ENCODE measurements around the gene SIRPG.

SIRPG gene

DNA sequence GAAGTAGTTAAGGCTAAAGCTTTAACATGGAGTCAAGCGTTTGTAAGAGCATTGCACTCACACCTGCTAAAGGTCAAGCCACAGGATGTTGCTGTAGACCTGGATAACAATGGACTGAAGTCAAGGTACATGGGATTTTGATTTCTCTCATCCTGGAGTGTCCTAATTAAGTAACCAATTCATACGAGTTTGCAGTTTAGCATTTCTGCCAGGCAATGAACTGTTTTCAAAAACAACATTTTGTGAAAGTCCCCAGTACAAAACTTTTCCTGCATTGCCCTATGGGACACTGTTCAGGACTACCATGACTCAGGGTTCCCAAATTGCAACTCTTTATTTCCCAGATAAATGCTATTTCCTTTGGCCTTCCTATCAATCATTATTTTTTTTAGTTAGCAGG, 20.4 kb downstream of the SIRPG start:
- Histone ChIP-seq H3K4me3 (ENCODE audit: control insufficient read depth in 1 of 7, extremely low read depth in 1 of 7, insufficient read depth in 4 of 7, low read depth in 2 of 7, low read length in 6 of 7) (no peak overlapping the region), H3K9me3 (ENCODE audit: control extremely low read depth in 1 of 5, control insufficient read depth in 4 of 5, insufficient read depth in 2 of 5, low read depth in 1 of 5, low read length in 4 of 5) (peaks cover 0 to 5% (median 0%) of the 10 kb centered on the region in 5 experiments), H3K4me1 (ENCODE audit: control extremely low read depth in 1 of 4, control insufficient read depth in 4 of 4, insufficient read depth in 4 of 4, low read length in 3 of 4) (no peaks in the 10 kb centered on the region), H3K27ac (ENCODE audit: insufficient read depth in 1 of 2, low read depth in 1 of 2, low read length in 2 of 2, poor library complexity in 1 of 2, severe bottlenecking in 2 of 2) (no peak overlapping the region), H3K36me3 (ENCODE audit: control insufficient read depth in 4 of 4, insufficient read depth in 4 of 4, low read length in 3 of 4) (no peaks in the 10 kb centered on the region), H3K27me3 (replicated peaks in 2 of 5; ENCODE audit: control insufficient read depth in 4 of 5, insufficient read depth in 5 of 5, low read length in 4 of 5) (peaks cover 0 to 63% (median 7%) of the 10 kb centered on the region in 5 experiments)
- ChIA-PET CTCF (interaction anchor here (1.0 kb wide), 1 partner anchor 130 kb away, joined by 3 read pairs; no protein-coding TSS in a partner anchor), POLR2A (no interaction called here)
- 86% methylated on average over 2 of the region's 2 CpGs for WGBS (ENCODE audit: insufficient coverage)
- DNase-seq = no peak

DNA sequence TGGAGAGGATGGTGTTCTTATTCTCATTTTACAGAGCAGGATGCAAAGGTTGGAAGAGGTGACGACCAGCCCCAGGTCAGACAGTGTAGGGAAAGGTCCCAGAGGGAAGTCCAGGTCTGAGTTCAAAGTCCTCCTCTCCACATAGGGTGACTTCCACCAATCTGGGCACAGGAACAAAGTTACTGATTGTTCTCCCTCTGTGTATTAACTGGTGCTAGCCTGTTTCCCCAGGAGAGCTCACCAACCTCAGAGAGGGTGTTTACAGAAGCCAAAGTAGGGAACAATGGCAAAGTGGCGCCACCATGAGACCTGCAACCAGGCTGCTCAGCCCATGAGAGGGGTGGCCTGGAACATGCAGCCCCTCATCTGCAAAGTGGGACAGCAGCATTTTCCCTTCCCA, 21.0 kb downstream of the SIRPG start:
- H3K27me3 ChIP-seq (replicated peaks in 2 of 5; ENCODE audit: control insufficient read depth in 4 of 5, insufficient read depth in 5 of 5, low read length in 4 of 5) = peaks cover 0 to 67% (median 9%) of the 10 kb centered on the region in 5 experiments
- H3K27ac ChIP-seq (ENCODE audit: insufficient read depth in 1 of 2, low read depth in 1 of 2, low read length in 2 of 2, poor library complexity in 1 of 2, severe bottlenecking in 2 of 2) = no peak overlapping the region
- peaks cover 0 to 4% (median 0%) of the 10 kb centered on the region in 5 experiments for H3K9me3 ChIP-seq (ENCODE audit: control extremely low read depth in 1 of 5, control insufficient read depth in 4 of 5, insufficient read depth in 2 of 5, low read depth in 1 of 5, low read length in 4 of 5)
- CTCF ChIA-PET = interaction anchor here (1.0 kb wide), 1 partner anchor 130 kb away, joined by 3 read pairs; no protein-coding TSS in a partner anchor
- H3K4me1 ChIP-seq (ENCODE audit: control extremely low read depth in 1 of 4, control insufficient read depth in 4 of 4, insufficient read depth in 4 of 4, low read length in 3 of 4) = no peaks in the 10 kb centered on the region
- no peak for DNase-seq
- POLR2A ChIA-PET = no interaction called here
- H3K36me3 ChIP-seq (ENCODE audit: control insufficient read depth in 4 of 4, insufficient read depth in 4 of 4, low read length in 3 of 4) = no peaks in the 10 kb centered on the region
- H3K4me3 ChIP-seq (ENCODE audit: control insufficient read depth in 1 of 7, extremely low read depth in 1 of 7, insufficient read depth in 4 of 7, low read depth in 2 of 7, low read length in 6 of 7) = no peak overlapping the region
- WGBS (ENCODE audit: insufficient coverage) = 76% methylated on average over 2 of the region's 2 CpGs

DNA sequence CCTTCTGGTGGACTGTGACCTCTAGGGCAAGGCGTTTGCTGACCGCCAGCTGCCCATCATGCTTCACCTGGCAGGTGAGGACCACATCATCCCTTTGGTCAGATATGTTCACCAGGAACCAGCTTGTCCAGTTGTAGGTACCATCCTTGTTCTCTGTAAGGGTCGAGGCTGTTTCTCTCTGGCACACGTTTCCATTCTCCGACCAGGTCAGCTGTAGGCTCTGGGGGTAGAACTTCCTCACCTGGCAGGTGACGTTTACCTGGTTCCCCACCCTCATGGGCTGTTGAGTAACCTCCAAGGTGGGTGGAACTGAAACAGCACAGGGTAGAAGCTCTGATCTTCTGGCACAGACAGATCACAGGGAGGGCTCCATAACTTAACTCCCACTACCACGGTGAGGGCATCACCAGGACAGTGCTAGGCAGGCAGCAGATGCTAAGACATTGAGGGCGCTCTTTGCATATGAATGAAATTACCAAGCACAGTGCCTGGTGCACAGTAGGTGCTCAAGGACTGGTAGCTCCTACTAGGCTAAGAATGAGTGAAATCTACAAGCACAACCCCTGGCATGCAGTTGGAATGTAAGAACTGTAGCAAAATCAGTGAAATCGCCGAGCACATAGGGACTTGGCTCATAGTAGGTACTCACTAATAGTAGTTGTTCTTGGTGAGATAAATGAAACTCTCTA, 22.1 kb downstream of the SIRPG start:
- ChIA-PET POLR2A (no interaction called here), CTCF (interaction anchor here (1.4 kb wide), 1 partner anchor 9 kb away, joined by 5 read pairs; no protein-coding TSS in a partner anchor)
- 95% methylated on average over 9 of the region's 10 CpGs for WGBS (ENCODE audit: insufficient coverage)
- no peak for DNase-seq
- peaks cover 0 to 1% (median 0%) of the 10 kb centered on the region in 5 experiments for H3K9me3 ChIP-seq (ENCODE audit: control extremely low read depth in 1 of 5, control insufficient read depth in 4 of 5, insufficient read depth in 2 of 5, low read depth in 1 of 5, low read length in 4 of 5)
- no peaks in the 10 kb centered on the region for H3K4me1 ChIP-seq (ENCODE audit: control extremely low read depth in 1 of 4, control insufficient read depth in 4 of 4, insufficient read depth in 4 of 4, low read length in 3 of 4)
- no peak overlapping the region for H3K27ac ChIP-seq (ENCODE audit: insufficient read depth in 1 of 2, low read depth in 1 of 2, low read length in 2 of 2, poor library complexity in 1 of 2, severe bottlenecking in 2 of 2)
- no peak overlapping the region for H3K4me3 ChIP-seq (ENCODE audit: control insufficient read depth in 1 of 7, extremely low read depth in 1 of 7, insufficient read depth in 4 of 7, low read depth in 2 of 7, low read length in 6 of 7)
- H3K36me3 ChIP-seq (ENCODE audit: control insufficient read depth in 4 of 4, insufficient read depth in 4 of 4, low read length in 3 of 4) = no peaks in the 10 kb centered on the region
- peaks cover 0 to 68% (median 11%) of the 10 kb centered on the region in 5 experiments for H3K27me3 ChIP-seq (replicated peaks in 2 of 5; ENCODE audit: control insufficient read depth in 4 of 5, insufficient read depth in 5 of 5, low read length in 4 of 5)

DNA sequence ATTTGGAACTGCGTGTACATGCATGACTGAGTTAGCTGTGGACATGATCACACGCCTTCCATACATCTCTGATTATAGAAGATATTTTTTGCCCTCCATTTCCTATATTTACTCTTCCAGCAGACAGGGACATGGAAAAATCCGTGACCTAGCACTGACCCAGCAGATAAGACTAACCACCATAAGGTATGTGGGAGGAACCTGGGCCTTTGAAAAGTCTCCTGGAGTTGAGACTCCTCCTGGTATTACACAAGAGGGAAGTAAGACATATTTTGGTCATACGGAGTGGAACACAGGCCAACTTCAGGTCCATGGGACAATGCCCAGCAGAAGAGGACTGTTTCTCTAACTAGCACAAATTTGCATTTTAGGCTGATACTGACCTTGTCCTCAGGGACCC, 24.0 kb downstream of the SIRPG start:
- Histone ChIP-seq H3K27ac (ENCODE audit: insufficient read depth in 1 of 2, low read depth in 1 of 2, low read length in 2 of 2, poor library complexity in 1 of 2, severe bottlenecking in 2 of 2) (no peak overlapping the region), H3K9me3 (ENCODE audit: control extremely low read depth in 1 of 5, control insufficient read depth in 4 of 5, insufficient read depth in 2 of 5, low read depth in 1 of 5, low read length in 4 of 5) (no peaks in the 10 kb centered on the region), H3K4me3 (ENCODE audit: control insufficient read depth in 1 of 7, extremely low read depth in 1 of 7, insufficient read depth in 4 of 7, low read depth in 2 of 7, low read length in 6 of 7) (no peak overlapping the region), H3K36me3 (ENCODE audit: control insufficient read depth in 4 of 4, insufficient read depth in 4 of 4, low read length in 3 of 4) (no peaks in the 10 kb centered on the region), H3K4me1 (ENCODE audit: control extremely low read depth in 1 of 4, control insufficient read depth in 4 of 4, insufficient read depth in 4 of 4, low read length in 3 of 4) (no peaks in the 10 kb centered on the region), H3K27me3 (replicated peaks in 2 of 5; ENCODE audit: control insufficient read depth in 4 of 5, insufficient read depth in 5 of 5, low read length in 4 of 5) (peaks cover 0 to 82% (median 18%) of the 10 kb centered on the region in 5 experiments)
- 92% methylated on average over 3 of the region's 4 CpGs for WGBS (ENCODE audit: insufficient coverage)
- ChIA-PET POLR2A (no interaction called here), CTCF (no interaction called here)
- DNase-seq = no peak

DNA sequence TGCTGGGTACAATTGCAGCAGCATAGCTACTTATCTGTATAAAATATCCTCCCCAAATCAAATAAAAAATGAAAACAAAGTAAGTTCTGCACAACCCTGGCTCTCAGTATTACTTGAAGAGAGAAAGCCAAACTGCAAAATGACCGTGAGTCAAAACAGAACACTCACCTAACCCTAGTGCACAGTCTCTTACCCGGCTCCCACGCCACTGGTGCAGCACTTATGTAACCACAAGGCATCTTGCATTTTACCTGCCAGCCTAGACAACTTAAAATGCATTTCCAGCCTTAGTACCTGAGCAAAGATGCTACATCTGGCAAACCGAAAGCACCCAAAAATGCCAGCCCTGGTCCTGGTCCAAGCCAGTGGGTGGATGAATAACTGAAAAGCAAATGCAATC, 25.4 kb downstream of the SIRPG start:
- no peaks in the 10 kb centered on the region for H3K4me1 ChIP-seq (ENCODE audit: control extremely low read depth in 1 of 4, control insufficient read depth in 4 of 4, insufficient read depth in 4 of 4, low read length in 3 of 4)
- no peaks in the 10 kb centered on the region for H3K36me3 ChIP-seq (ENCODE audit: control insufficient read depth in 4 of 4, insufficient read depth in 4 of 4, low read length in 3 of 4)
- no peaks in the 10 kb centered on the region for H3K9me3 ChIP-seq (ENCODE audit: control extremely low read depth in 1 of 5, control insufficient read depth in 4 of 5, insufficient read depth in 2 of 5, low read depth in 1 of 5, low read length in 4 of 5)
- no peak for DNase-seq
- ChIA-PET CTCF (no interaction called here), POLR2A (no interaction called here)
- H3K27me3 ChIP-seq (replicated peaks in 2 of 5; ENCODE audit: control insufficient read depth in 4 of 5, insufficient read depth in 5 of 5, low read length in 4 of 5) = peaks cover 0 to 84% (median 21%) of the 10 kb centered on the region in 5 experiments
- 60% methylated on average over 2 of the region's 4 CpGs for WGBS (ENCODE audit: insufficient coverage)
- H3K4me3 ChIP-seq (ENCODE audit: control insufficient read depth in 1 of 7, extremely low read depth in 1 of 7, insufficient read depth in 4 of 7, low read depth in 2 of 7, low read length in 6 of 7) = no peak overlapping the region
- H3K27ac ChIP-seq (ENCODE audit: insufficient read depth in 1 of 2, low read depth in 1 of 2, low read length in 2 of 2, poor library complexity in 1 of 2, severe bottlenecking in 2 of 2) = no peak overlapping the region

DNA sequence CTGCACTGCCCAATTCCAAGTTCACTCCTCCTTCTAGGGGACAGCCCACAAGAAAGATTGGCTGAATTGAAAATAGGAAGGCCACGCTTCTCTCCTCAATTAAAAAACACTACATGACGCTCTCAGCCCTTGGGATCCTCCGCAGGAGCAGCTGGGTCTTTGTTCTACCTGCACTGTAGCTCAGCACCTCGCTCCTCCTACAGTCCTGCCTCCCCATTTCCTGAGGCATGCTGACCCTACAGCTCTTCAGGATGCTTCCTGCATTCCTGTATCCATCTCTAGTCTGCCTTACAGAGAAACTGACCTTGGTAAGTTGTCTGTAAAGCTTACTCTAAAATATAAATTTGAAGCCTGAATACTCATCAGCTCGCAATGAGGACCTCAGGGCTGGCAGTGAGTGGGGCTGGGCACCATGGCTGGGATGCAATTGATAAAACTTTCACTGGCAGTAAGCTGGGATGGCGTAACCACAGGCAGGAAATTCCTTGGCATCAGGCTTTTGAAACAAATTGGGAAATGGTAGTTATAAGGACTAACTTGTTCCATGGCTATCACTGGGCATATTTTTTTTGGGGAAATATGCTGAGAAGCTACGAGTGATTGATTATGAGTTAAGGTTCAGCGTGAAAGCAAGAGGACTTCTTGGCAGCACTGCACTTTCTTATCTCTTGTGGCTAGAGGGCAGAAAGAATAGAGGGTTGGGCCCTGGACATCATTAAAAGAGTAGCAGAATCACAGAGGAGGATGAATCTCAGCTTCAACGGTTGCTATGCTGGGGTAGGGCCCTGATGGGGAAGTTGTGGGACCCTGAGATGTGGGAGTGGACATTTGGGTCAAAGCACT, 26.0 kb downstream of the SIRPG start:
- ChIA-PET CTCF (no interaction called here), POLR2A (no interaction called here)
- Histone ChIP-seq H3K4me1 (ENCODE audit: control extremely low read depth in 1 of 4, control insufficient read depth in 4 of 4, insufficient read depth in 4 of 4, low read length in 3 of 4) (peaks cover 0 to 6% (median 1%) of the 10 kb centered on the region in 4 experiments), H3K9me3 (ENCODE audit: control extremely low read depth in 1 of 5, control insufficient read depth in 4 of 5, insufficient read depth in 2 of 5, low read depth in 1 of 5, low read length in 4 of 5) (no peaks in the 10 kb centered on the region), H3K27ac (ENCODE audit: insufficient read depth in 1 of 2, low read depth in 1 of 2, low read length in 2 of 2, poor library complexity in 1 of 2, severe bottlenecking in 2 of 2) (no peak overlapping the region), H3K36me3 (ENCODE audit: control insufficient read depth in 4 of 4, insufficient read depth in 4 of 4, low read length in 3 of 4) (no peaks in the 10 kb centered on the region), H3K27me3 (replicated peaks in 2 of 5; ENCODE audit: control insufficient read depth in 4 of 5, insufficient read depth in 5 of 5, low read length in 4 of 5) (peaks cover 0 to 85% (median 27%) of the 10 kb centered on the region in 5 experiments), H3K4me3 (ENCODE audit: control insufficient read depth in 1 of 7, extremely low read depth in 1 of 7, insufficient read depth in 4 of 7, low read depth in 2 of 7, low read length in 6 of 7) (no peak overlapping the region)
- no peak for DNase-seq
- WGBS (ENCODE audit: insufficient coverage) = 96% methylated on average over 6 of the region's 9 CpGs

DNA sequence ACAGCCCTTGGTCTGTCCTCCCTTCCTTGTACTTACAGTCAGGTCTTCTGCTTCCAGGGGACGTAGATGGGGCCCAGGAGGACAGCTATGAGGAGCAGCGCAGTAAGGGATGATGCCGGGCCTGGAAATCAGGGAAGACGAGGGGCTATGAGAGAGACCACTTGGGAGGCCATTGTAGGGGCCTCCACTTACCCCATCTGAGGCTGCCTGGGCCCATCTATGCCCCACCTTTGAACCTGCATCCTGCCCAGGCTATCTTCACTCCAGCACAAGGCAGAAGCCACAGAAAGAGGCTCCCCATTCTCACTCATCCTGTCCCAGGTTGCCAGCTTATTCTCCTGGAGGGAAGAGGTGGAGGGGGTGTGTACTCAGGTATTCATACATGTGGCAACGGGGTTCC, 27.4 kb downstream of the SIRPG start:
- Histone ChIP-seq H3K27ac (ENCODE audit: insufficient read depth in 1 of 2, low read depth in 1 of 2, low read length in 2 of 2, poor library complexity in 1 of 2, severe bottlenecking in 2 of 2) (no peak overlapping the region), H3K27me3 (replicated peaks in 2 of 5; ENCODE audit: control insufficient read depth in 4 of 5, insufficient read depth in 5 of 5, low read length in 4 of 5) (peaks cover 0 to 84% (median 27%) of the 10 kb centered on the region in 5 experiments), H3K4me3 (ENCODE audit: control insufficient read depth in 1 of 7, extremely low read depth in 1 of 7, insufficient read depth in 4 of 7, low read depth in 2 of 7, low read length in 6 of 7) (no peak overlapping the region), H3K36me3 (ENCODE audit: control insufficient read depth in 4 of 4, insufficient read depth in 4 of 4, low read length in 3 of 4) (no peaks in the 10 kb centered on the region), H3K4me1 (ENCODE audit: control extremely low read depth in 1 of 4, control insufficient read depth in 4 of 4, insufficient read depth in 4 of 4, low read length in 3 of 4) (peaks cover 0 to 9% (median 1%) of the 10 kb centered on the region in 4 experiments), H3K9me3 (ENCODE audit: control extremely low read depth in 1 of 5, control insufficient read depth in 4 of 5, insufficient read depth in 2 of 5, low read depth in 1 of 5, low read length in 4 of 5) (no peaks in the 10 kb centered on the region)
- DNase-seq = no peak
- POLR2A ChIA-PET = no interaction called here
- CTCF ChIA-PET = no interaction called here
- 75% methylated on average over 3 of the region's 5 CpGs for WGBS (ENCODE audit: insufficient coverage)

All from common myeloid progenitor, CD34-positive (primary cell).